AG04449 (cell line): Measurements from ENCODE around the gene PDZRN4.
"Not testable (repeated sequence)": the region's sequence is repeated elsewhere in the genome, so short reads cannot be mapped to it uniquely, and the experiment has no call there.

Experiments
- CTCF ChIA-PET: fragments of 350-600 bp; formaldehyde crosslinking; extraction: SDS; loops from one replicate; lab custom pipeline; 2021; ENCODE audit warnings: antibody characterized with exemption; lab: Yijun Ruan, JAX
- POLR2A ChIA-PET: fragments of 400-600, 350-600 bp; formaldehyde crosslinking; extraction: SDS; loops from one replicate; lab custom pipeline; 2020; ENCODE audit warnings: antibody characterized with exemption, inconsistent platforms; lab: Yijun Ruan, JAX
- DNase-seq: peaks from one replicate; pipeline ENCODE4 v3.0.0-alpha.2; 2010; ENCODE audit warnings: low read depth, low spot score
- H3K4me3 ChIP-seq: 2 replicates; pipeline ENCODE4 v1.5.1; 2011; ENCODE audit warnings: low read depth, mild to moderate bottlenecking, control low read depth, low read length
- CTCF ChIP-seq: IDR thresholded peaks from one replicate; pipeline ENCODE4 v1.5.1; 2011; ENCODE audit warnings: mild to moderate bottlenecking, moderate library complexity, low read length, control low read depth, inconsistent platforms; ENCODE audit not compliant: insufficient read depth; ENCODE audit errors: missing control alignments

The PDZRN4 gene

GRCh38 chr12:41606468-41607445, 418.6 kb downstream of the PDZRN4 start:
- ChIA-PET POLR2A (no interaction called here), CTCF (no interaction called here)
- DNase-seq = no peak
- TF ChIP-seq CTCF = no peak
- no peak overlapping the region for H3K4me3 ChIP-seq

- CTCF ChIA-PET = no interaction called here
- no peak overlapping the region for H3K4me3 ChIP-seq
- no peak for TF ChIP-seq CTCF
- POLR2A ChIA-PET = no interaction called here
- DNase-seq = no peak
These were observed 424.9 kb downstream of the PDZRN4 start for GRCh38 chr12:41612892-41613557.

GRCh38 chr12:41615174-41615573, 427.1 kb downstream of the PDZRN4 start:
- CTCF ChIA-PET, POLR2A ChIA-PET, DNase-seq, H3K4me3 ChIP-seq: not testable (repeated sequence)

- ChIA-PET POLR2A (no interaction called here), CTCF (no interaction called here)
- DNase-seq = no peak
- H3K4me3 ChIP-seq = no peak overlapping the region
- TF ChIP-seq CTCF = no peak
These were observed 431.6 kb downstream of the PDZRN4 start for GRCh38 chr12:41619705-41620104.

- CTCF ChIA-PET = no interaction called here
- no peak for DNase-seq
These were observed 433.2 kb downstream of the PDZRN4 start for GRCh38 chr12:41621291-41621690.

More at GRCh38 chr12:41621291-41621690, 433.2 kb downstream of the PDZRN4 start:
- TF ChIP-seq CTCF = no peak
- no peak overlapping the region for H3K4me3 ChIP-seq
- POLR2A ChIA-PET = no interaction called here
